VCaP (cell line): ENCODE results near the gene WDFY4.

ENCODE experiments used
- H3K27ac ChIP-seq: fragments of 450-650 bp; 2 replicates; pipeline ENCODE4 v1.5.1; 2017
- TF ChIP-seq, protein P1 (sequence below): fragments of 450-650 bp; conservative IDR thresholded peaks from 2 replicates; pipeline ENCODE4 v1.5.1; 2017; ENCODE audit warnings: mild to moderate bottlenecking, moderate library complexity

Gene WDFY4

DNA sequence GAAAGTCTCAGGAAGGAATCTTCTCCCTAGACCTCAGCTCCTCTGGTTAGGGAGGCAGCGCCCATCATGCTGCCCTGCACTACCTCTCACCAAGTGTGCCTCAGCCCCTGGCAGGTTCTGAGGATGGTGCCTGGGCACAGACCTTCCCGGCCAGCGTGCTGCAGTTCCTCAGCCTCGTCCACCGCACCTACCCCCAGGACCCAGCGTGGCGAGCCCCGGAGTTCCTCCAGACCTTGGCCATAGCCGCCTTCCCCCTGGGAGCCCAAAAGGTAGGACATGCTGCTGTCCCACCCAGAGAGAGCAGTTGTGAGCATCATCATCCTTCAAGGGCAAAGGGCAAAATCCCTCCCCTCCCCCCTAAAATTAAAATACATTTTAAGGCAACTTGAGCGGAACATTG lies 132.5 kb downstream of the WDFY4 start:
- TF ChIP-seq, protein P1, sequence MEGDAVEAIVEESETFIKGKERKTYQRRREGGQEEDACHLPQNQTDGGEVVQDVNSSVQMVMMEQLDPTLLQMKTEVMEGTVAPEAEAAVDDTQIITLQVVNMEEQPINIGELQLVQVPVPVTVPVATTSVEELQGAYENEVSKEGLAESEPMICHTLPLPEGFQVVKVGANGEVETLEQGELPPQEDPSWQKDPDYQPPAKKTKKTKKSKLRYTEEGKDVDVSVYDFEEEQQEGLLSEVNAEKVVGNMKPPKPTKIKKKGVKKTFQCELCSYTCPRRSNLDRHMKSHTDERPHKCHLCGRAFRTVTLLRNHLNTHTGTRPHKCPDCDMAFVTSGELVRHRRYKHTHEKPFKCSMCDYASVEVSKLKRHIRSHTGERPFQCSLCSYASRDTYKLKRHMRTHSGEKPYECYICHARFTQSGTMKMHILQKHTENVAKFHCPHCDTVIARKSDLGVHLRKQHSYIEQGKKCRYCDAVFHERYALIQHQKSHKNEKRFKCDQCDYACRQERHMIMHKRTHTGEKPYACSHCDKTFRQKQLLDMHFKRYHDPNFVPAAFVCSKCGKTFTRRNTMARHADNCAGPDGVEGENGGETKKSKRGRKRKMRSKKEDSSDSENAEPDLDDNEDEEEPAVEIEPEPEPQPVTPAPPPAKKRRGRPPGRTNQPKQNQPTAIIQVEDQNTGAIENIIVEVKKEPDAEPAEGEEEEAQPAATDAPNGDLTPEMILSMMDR, result no peak
- no peak overlapping the region for H3K27ac ChIP-seq

DNA sequence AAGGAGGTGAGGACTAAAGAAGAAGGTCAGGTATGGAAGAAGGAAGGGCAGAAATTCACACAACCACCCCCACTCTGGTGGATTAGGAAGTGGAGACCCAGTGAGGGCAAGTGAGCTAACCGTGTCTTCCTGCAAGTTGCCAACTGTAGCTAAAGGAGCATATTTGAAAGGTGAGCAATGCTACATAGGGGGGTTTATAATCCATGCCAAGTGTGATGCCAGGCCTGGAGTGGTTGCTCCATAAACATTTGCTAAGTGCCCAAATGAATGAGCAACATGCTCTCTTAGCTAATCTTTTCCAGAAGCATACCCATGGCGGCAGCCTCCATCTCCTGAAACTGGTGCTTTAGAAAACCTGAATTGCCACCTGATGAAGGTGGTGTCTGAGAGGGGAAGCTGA lies 133.4 kb downstream of the WDFY4 start:
- TF ChIP-seq, protein P1, result no peak
- no peak overlapping the region for H3K27ac ChIP-seq

DNA sequence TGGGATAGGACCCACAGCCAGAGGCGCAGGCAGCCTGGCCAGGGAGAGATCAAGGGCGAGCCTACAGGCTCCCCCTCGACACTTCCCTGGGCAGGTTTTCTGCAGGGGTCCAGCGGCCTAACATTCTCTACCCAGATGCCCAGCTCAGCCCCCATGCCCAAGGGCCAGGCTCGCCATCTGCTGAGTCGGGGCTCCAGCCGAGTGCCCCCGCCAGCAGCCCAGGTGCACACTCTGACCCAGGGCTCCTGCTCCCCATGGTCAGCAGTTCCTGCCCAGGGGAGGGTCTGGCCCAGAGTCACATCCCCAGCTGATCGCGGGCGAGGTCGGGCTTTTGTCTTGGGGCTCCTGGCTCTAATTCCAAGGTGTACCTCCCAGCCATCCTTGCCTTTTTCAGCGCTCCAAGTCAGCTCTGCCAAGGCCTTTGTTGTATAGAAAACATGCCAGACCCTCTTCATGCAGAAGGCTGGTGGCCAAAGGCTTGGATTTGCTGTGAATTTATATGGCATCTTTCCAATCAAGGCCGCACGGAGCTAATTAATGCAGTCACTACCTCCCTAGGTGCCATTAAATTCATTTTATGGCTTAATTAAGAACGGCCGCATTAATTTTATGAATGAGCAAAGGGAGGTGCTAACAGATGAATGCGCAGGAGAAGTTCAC lies 134.3 kb downstream of the WDFY4 start:
- TF ChIP-seq, protein P1, result no peak
- H3K27ac ChIP-seq, result no peak overlapping the region

- H3K27ac ChIP-seq, result no peak overlapping the region
- TF ChIP-seq, protein P1, result no peak
Measured at GRCh38 chr10:48819783-48820182, 135.1 kb downstream of the WDFY4 start.

GRCh38 chr10:48820231-48820630 lies 135.6 kb downstream of the WDFY4 start:
- TF ChIP-seq, protein P1, result no peak
- no peak overlapping the region for H3K27ac ChIP-seq

- no peak overlapping the region for H3K27ac ChIP-seq
- TF ChIP-seq, protein P1, result no peak
Measured at GRCh38 chr10:48820699-48821098, 136.0 kb downstream of the WDFY4 start.

- H3K27ac ChIP-seq, result no peak overlapping the region
- TF ChIP-seq, protein P1, result no peak; the same call in 1 of the 2 replicates
Measured at GRCh38 chr10:48821111-48821510, 136.4 kb downstream of the WDFY4 start.
